WTC11 (cell line): ENCODE data around the gene CD59. TPM values are rescaled to one million over a fixed set of nuclear protein-coding genes. Genes with fewer than 3 reads are reported as not detected.

Source experiments
- ATAC-seq: fragments of 200-7000 bp; cut with Tn5 transposase; 2 replicates; pipeline ENCODE4 v1.10.0; 2021; ENCODE audit warnings: mild to moderate bottlenecking, moderate library complexity
- CTCF ChIA-PET: fragments of 300-600 bp; sonication (Branson Sonifier 250); formaldehyde crosslinking; loops from one replicate; lab custom pipeline; 2021; ENCODE audit warnings: antibody characterized with exemption; lab: Charles Lee
- POLR2A ChIA-PET: fragments of 350-600 bp; sonication (Branson Sonifier 250); formaldehyde crosslinking; loops from one replicate; lab custom pipeline; 2021; ENCODE audit warnings: antibody characterized with exemption; lab: Charles Lee
- DNase-seq: peaks from one replicate; pipeline ENCODE4 v3.0.0; 2021; ENCODE audit warnings: low spot score
- H3K27ac Mint-ChIP-seq: 2 replicates; pipeline ENCODE4 v1.8.0; 2021; ENCODE audit warnings: mixed read lengths
- H3K27me3 Mint-ChIP-seq: 2 replicates; pipeline ENCODE4 v1.8.0; 2021; ENCODE audit warnings: low read depth, mild to moderate bottlenecking, moderate library complexity, mixed read lengths
- H3K36me3 Mint-ChIP-seq: 2 replicates; pipeline ENCODE4 v1.8.0; 2021; ENCODE audit warnings: mixed read lengths
- H3K4me1 Mint-ChIP-seq: 2 replicates; pipeline ENCODE4 v1.8.0; 2022; ENCODE audit warnings: mixed read lengths
- H3K4me3 Mint-ChIP-seq: 2 replicates; pipeline ENCODE4 v1.8.0; 2021; ENCODE audit warnings: mild to moderate bottlenecking, moderate library complexity, mixed read lengths
- H3K9me3 Mint-ChIP-seq: 2 replicates; pipeline ENCODE4 v1.8.0; 2021; ENCODE audit warnings: mixed read lengths
- ESRRA ChIP-seq: sonication (generic); formaldehyde crosslinking; IDR thresholded peaks from 2 replicates; pipeline ENCODE4 v1.8.1; 2022; ENCODE audit warnings: mild to moderate bottlenecking, missing genetic modification reagents, borderline replicate concordance
- HMGA2 ChIP-seq: fragments of 250-450 bp; sonication (Bioruptor Pico); IDR thresholded peaks from 2 replicates; pipeline ENCODE4 v1.4.0; 2021; ENCODE audit warnings: mild to moderate bottlenecking, moderate library complexity
- NFE2L1 ChIP-seq: sonication (generic); formaldehyde crosslinking; IDR thresholded peaks from 2 replicates; pipeline ENCODE4 v1.8.1; 2023; ENCODE audit warnings: missing genetic modification reagents
- NFYB ChIP-seq: sonication (generic); formaldehyde crosslinking; conservative IDR thresholded peaks from 2 replicates; pipeline ENCODE4 v1.8.0; 2022; ENCODE audit warnings: low read depth, missing genetic modification reagents
- NR1H2 ChIP-seq: sonication (generic); formaldehyde crosslinking; IDR thresholded peaks from 2 replicates; pipeline ENCODE4 v1.9.0; 2021; ENCODE audit warnings: mild to moderate bottlenecking, moderate library complexity, missing genetic modification reagents
- PRDM15 ChIP-seq: sonication (generic); formaldehyde crosslinking; IDR thresholded peaks from 2 replicates; pipeline ENCODE4 v1.8.0; 2022; ENCODE audit warnings: missing genetic modification reagents
- RORB ChIP-seq: fragments of 250-450 bp; sonication (Bioruptor Pico); IDR thresholded peaks from 2 replicates; pipeline ENCODE4 v1.9.0; 2021; ENCODE audit warnings: mild to moderate bottlenecking
- TP53 ChIP-seq: sonication (generic); formaldehyde crosslinking; IDR thresholded peaks from 2 replicates; pipeline ENCODE4 v1.8.1; 2023; ENCODE audit warnings: mild to moderate bottlenecking, missing genetic modification reagents
- ZNF219 ChIP-seq: sonication (generic); formaldehyde crosslinking; IDR thresholded peaks from 2 replicates; pipeline ENCODE4 v1.8.0; 2023; ENCODE audit warnings: missing genetic modification reagents, mild to moderate bottlenecking, borderline replicate concordance
- total RNA-seq: library from RNA; stranded (reverse); gene quantifications from 3 replicates; pipeline ENCODE4 v1.2.3, GENCODE V29; 2021
- TF ChIP-seq, protein P1 (sequence below): fragments of 250-450 bp; sonication (Bioruptor Pico); conservative IDR thresholded peaks from 2 replicates; pipeline ENCODE4 v1.9.0; 2021; ENCODE audit warnings: mild to moderate bottlenecking
- TF ChIP-seq, protein P2 (sequence below): sonication (generic); formaldehyde crosslinking; conservative IDR thresholded peaks from 2 replicates; pipeline ENCODE4 v1.8.1; 2023; ENCODE audit warnings: mild to moderate bottlenecking, low read depth, missing genetic modification reagents, moderate library complexity
- TF ChIP-seq, protein P3 (sequence below): sonication (generic); formaldehyde crosslinking; IDR thresholded peaks from 2 replicates; pipeline ENCODE4 v1.8.0; 2023; ENCODE audit warnings: missing genetic modification reagents
- TF ChIP-seq, protein P4 (sequence below): sonication (generic); formaldehyde crosslinking; IDR thresholded peaks from 2 replicates; pipeline ENCODE4 v1.8.1; 2023; ENCODE audit warnings: mild to moderate bottlenecking, missing genetic modification reagents
- TF ChIP-seq, protein P5 (sequence below): fragments of 250-450 bp; sonication (Bioruptor Pico); IDR thresholded peaks from 2 replicates; pipeline ENCODE4 v1.9.0; 2021; ENCODE audit warnings: mild to moderate bottlenecking

Gene CD59
- total RNA-seq, 1 experiment from 2014 or later, result 65.8 TPM

DNA sequence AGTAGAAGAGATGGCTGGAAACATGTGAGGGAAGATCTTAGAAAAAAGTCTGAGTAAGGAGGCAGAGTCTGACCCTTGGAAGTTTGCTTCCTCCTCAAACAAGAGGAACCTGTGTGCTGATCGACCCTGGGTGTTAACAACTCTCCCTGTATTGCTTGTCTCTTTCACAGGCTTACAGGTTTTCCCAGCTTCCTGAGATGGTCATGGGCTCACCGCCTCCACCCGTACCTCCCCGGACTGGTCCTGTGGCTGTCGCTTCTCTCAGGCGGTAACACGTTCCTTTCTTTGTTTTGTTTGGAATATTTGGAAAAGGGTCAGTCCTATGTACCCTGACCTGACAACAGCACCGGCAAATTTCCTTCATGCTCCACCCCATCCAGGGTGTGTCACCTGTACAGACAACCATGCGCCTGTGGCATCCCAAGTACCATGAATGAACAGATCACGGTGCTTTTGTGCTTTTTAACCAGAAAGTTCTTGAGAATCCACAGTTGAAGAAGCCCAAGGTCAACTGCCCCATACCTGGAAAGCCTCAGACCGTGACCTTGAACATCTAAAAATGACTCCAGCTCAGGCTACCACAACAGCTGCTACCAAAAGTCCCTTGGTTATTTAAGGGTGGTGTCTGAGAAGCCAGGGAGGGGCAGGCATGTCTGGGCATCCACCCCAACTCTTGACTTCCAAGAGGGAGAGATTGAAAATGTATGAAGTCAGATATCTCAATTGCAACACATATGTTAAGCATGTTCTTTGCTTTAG, 80.2 kb downstream of the CD59 start:
- no peaks in the 10 kb centered on the region for H3K36me3 Mint-ChIP-seq
- ATAC-seq (no peak), DNase-seq (no peak)
- POLR2A ChIA-PET, result no interaction called here
- H3K9me3 Mint-ChIP-seq, result peaks cover 5% of the 10 kb centered on the region; the same call in 1 of the 2 replicates
- H3K4me3 Mint-ChIP-seq, result no peak overlapping the region
- peaks cover 13% of the 10 kb centered on the region for H3K4me1 Mint-ChIP-seq
- CTCF ChIA-PET, result no interaction called here
- TF ChIP-seq, protein P1, sequence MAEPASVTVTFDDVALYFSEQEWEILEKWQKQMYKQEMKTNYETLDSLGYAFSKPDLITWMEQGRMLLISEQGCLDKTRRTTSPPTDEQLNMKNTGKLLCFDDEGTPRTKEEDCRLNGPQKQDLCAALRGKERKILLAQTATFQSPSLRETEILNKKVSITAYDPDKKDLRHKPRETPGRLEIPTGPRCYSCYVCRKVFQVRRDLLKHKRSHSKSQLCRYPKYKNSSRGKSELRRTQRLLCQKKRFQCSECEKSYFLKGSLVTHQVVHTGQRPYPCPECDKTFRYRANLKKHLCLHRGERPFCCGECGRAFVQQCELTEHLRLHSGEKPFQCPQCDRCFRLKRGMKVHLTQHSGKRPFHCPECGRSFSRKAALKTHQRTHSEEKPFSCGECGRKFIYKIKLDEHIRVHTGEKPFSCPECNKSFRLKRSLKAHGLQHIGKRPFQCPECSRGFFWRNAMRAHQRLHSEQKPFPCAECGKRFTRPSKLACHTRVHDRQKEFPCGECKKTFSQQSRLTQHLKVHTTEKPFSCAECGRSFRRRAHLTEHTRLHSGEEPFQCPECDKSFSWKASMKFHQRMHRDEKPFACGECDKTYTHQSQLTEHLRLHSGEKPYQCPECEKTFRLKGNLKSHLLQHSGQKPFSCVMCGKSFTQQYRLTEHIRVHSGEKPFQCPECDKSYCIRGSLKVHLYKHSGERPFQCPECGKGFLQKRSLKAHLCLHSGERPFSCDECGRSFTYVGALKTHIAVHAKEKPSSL (CRISPR knock-in tag), result no peak
- no peak for TF ChIP-seq NFYB (CRISPR knock-in tag)
- TF ChIP-seq NR1H2 (CRISPR knock-in tag), result no peak
- TF ChIP-seq, protein P2, sequence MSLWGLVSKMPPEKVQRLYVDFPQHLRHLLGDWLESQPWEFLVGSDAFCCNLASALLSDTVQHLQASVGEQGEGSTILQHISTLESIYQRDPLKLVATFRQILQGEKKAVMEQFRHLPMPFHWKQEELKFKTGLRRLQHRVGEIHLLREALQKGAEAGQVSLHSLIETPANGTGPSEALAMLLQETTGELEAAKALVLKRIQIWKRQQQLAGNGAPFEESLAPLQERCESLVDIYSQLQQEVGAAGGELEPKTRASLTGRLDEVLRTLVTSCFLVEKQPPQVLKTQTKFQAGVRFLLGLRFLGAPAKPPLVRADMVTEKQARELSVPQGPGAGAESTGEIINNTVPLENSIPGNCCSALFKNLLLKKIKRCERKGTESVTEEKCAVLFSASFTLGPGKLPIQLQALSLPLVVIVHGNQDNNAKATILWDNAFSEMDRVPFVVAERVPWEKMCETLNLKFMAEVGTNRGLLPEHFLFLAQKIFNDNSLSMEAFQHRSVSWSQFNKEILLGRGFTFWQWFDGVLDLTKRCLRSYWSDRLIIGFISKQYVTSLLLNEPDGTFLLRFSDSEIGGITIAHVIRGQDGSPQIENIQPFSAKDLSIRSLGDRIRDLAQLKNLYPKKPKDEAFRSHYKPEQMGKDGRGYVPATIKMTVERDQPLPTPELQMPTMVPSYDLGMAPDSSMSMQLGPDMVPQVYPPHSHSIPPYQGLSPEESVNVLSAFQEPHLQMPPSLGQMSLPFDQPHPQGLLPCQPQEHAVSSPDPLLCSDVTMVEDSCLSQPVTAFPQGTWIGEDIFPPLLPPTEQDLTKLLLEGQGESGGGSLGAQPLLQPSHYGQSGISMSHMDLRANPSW (CRISPR knock-in tag), result no peak
- TF ChIP-seq PRDM15 (CRISPR knock-in tag), result no peak
- no peak for TF ChIP-seq NFE2L1 (CRISPR knock-in tag)
- no peak for TF ChIP-seq TP53 (CRISPR knock-in tag)
- TF ChIP-seq RORB (CRISPR knock-in tag), result no peak
- no peak for TF ChIP-seq HMGA2 (CRISPR knock-in tag)
- TF ChIP-seq, protein P3, sequence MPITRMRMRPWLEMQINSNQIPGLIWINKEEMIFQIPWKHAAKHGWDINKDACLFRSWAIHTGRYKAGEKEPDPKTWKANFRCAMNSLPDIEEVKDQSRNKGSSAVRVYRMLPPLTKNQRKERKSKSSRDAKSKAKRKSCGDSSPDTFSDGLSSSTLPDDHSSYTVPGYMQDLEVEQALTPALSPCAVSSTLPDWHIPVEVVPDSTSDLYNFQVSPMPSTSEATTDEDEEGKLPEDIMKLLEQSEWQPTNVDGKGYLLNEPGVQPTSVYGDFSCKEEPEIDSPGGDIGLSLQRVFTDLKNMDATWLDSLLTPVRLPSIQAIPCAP (CRISPR knock-in tag), result no peak
- TF ChIP-seq ZNF219 (CRISPR knock-in tag), result no peak
- TF ChIP-seq, protein P4, sequence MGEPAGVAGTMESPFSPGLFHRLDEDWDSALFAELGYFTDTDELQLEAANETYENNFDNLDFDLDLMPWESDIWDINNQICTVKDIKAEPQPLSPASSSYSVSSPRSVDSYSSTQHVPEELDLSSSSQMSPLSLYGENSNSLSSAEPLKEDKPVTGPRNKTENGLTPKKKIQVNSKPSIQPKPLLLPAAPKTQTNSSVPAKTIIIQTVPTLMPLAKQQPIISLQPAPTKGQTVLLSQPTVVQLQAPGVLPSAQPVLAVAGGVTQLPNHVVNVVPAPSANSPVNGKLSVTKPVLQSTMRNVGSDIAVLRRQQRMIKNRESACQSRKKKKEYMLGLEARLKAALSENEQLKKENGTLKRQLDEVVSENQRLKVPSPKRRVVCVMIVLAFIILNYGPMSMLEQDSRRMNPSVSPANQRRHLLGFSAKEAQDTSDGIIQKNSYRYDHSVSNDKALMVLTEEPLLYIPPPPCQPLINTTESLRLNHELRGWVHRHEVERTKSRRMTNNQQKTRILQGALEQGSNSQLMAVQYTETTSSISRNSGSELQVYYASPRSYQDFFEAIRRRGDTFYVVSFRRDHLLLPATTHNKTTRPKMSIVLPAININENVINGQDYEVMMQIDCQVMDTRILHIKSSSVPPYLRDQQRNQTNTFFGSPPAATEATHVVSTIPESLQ (CRISPR knock-in tag), result no peak
- TF ChIP-seq, protein P5, sequence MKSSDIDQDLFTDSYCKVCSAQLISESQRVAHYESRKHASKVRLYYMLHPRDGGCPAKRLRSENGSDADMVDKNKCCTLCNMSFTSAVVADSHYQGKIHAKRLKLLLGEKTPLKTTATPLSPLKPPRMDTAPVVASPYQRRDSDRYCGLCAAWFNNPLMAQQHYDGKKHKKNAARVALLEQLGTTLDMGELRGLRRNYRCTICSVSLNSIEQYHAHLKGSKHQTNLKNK (CRISPR knock-in tag), result no peak
- TF ChIP-seq ESRRA (CRISPR knock-in tag), result no peak
- TF ChIP-seq, all 79 proteins: peak for 0
- H3K27me3 Mint-ChIP-seq, result no peaks in the 10 kb centered on the region; the same call in 1 of the 2 replicates
- H3K27ac Mint-ChIP-seq, result no peak overlapping the region
